ENCODE results near the gene MDH1B. TPM values are rescaled to one million over a fixed set of nuclear protein-coding genes. Genes with fewer than 3 reads are reported as not detected.

Gene MDH1B
- total RNA-seq, 2 experiments from 2014 or later, result 0.40 to 0.50 TPM

DNA sequence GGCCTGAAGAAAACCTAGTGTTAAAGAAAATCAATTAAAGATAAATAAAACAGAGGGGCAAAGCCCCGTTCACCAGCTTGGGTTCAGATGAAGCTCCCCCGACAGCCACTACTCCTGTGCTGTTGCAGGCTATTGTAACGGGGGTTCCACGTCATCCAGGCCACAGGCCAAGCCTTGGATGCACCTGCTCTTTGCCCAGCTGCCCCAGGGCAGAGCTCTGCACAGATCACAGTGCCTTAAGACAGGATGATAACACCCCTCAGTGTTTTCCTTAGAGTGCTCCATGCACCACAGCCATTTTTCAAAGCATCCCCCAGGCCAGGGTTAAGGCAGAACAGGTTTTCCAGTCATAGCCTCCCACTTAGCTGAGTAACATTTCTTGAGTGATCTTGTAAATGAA, 32.2 kb upstream of the MDH1B start:
- no peaks in the 10 kb centered on the region for H3K27me3 Mint-ChIP-seq
- H3K36me3 Mint-ChIP-seq (ENCODE audit: low read depth), result peaks cover 6% of the 10 kb centered on the region
- H3K4me3 Mint-ChIP-seq, result no peak overlapping the region
- no peaks in the 10 kb centered on the region for H3K9me3 Mint-ChIP-seq
- DNase-seq, result no peak
- ChIA-PET POLR2A (interaction anchor here (0.6 kb wide), 1 partner anchor 28 kb away, joined by 3 read pairs; no protein-coding TSS in a partner anchor), CTCF (interaction anchor here (1.3 kb wide), 1 partner anchor 680 kb away, joined by 3 read pairs; no protein-coding TSS in a partner anchor)
- H3K27ac Mint-ChIP-seq, result peak overlapping the region; percentile 47
- H3K4me1 Mint-ChIP-seq, result peaks cover 33% of the 10 kb centered on the region

DNA sequence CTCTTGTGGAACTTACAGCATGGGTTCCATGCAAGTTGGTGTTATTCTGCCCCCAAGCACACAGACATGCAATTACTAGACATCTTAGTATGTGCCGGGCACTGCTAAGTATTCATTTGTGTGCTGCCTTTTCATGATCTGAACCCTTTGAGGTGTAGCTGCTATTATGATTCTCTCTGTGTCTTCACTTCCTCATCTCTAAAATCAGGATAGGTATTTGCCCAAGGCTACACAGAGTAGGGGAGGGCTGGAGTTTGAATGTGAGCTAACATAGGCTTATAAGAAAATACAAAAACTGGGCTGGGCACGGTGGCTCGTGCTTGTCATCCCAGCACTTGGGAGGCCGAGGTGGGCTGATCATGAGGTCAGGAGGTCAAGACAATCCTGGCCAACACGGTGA, 27.5 kb upstream of the MDH1B start:
- peaks cover 34% of the 10 kb centered on the region for H3K36me3 Mint-ChIP-seq (ENCODE audit: low read depth)
- H3K4me1 Mint-ChIP-seq, result peaks cover 6% of the 10 kb centered on the region
- no peak for DNase-seq
- H3K27ac Mint-ChIP-seq, result no peak overlapping the region
- H3K4me3 Mint-ChIP-seq, result no peak overlapping the region
- H3K9me3 Mint-ChIP-seq, result no peaks in the 10 kb centered on the region
- H3K27me3 Mint-ChIP-seq, result no peaks in the 10 kb centered on the region
- ChIA-PET POLR2A (no interaction called here), CTCF (interaction anchor here (1.0 to 1.5 kb wide), 2 partner anchors 11 to 12 kb away, joined by 4 to 7 read pairs; no protein-coding TSS in a partner anchor)

DNA sequence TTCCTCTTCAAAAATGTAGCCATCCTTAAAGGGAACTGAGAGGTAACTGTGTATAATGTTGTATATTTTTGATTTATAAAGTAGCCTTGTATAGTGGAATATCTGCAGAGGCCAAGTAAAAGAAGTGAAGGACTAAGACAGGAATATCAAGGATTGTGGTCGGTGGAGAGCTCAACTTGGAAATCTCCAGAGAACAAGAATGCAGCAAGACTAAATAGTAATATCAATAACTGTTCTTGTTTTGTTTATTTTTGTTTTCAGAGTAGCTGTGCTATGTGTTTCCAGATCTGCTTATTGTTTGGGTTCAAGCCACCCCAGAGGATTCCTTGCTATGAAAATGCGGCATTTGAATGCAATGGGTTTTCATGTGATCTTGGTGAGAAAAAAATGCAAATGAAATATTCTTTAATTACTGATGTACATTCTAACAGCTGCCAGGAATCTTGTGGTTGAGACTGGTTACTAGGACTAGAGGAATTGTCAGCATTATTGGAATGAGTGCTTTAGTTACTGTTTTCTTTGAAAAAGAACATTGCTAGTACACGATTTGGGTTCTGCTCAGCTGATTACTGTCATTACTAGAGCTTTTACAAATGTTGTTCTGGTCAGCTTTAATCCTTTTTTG, 25.3 kb upstream of the MDH1B start:
- H3K9me3 Mint-ChIP-seq, result no peaks in the 10 kb centered on the region
- H3K36me3 Mint-ChIP-seq (ENCODE audit: low read depth), result peaks cover 36% of the 10 kb centered on the region
- H3K4me1 Mint-ChIP-seq, result no peaks in the 10 kb centered on the region
- no peak overlapping the region for H3K4me3 Mint-ChIP-seq
- H3K27ac Mint-ChIP-seq, result no peak overlapping the region
- no peak for DNase-seq
- CTCF ChIA-PET, result interaction anchor here (0.5 to 1.3 kb wide), 5 partner anchors 10 to 42 kb away, joined by 3 to 4 read pairs (median 3); no protein-coding TSS in a partner anchor
- POLR2A ChIA-PET, result no interaction called here
- H3K27me3 Mint-ChIP-seq, result no peaks in the 10 kb centered on the region

DNA sequence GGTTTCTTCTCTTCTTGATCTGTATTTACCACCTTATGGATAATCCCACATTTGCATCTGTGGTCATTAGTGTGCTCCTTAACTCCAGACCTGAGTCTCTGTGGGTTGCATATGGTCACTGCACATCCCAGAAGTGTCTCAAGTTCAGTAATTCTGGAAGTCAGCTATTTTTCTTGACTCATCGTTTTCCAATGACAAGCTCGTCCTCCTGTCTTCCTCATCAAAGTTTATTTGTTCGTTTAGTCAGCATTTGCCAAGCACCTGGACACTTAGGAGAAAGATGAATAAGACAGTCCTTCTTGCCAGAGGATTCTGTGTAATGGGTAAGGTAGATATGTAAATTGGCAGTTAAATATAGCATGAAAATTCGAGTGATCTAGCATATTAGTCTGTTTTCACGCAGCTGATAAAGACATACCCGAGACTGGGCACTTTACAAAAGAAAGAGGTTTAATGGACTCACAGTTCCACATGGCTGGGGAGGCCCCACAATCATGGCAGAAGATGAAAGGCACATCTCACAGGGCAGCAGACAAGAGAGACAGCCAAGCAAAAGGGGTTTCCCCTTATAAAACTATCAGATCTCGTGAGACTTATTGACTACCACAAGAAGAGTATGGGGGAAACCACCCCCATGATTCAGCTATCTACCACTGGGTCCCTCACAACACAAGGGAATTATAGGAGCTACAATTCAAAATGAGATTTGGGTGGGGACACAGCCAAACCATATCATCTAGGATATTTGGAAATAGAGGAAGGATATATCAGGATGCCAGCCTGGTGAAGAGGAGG, 19.6 kb upstream of the MDH1B start:
- Mint-ChIP-seq H3K4me3 (no peak overlapping the region), H3K27me3 (no peaks in the 10 kb centered on the region), H3K4me1 (peaks cover 1% of the 10 kb centered on the region), H3K27ac (no peak overlapping the region), H3K9me3 (peaks cover 8% of the 10 kb centered on the region), H3K36me3 (ENCODE audit: low read depth) (peaks cover 55% of the 10 kb centered on the region)
- DNase-seq, result no peak
- POLR2A ChIA-PET, result interaction anchor here (0.6 kb wide), 1 partner anchor 9 kb away, joined by 3 read pairs; no protein-coding TSS in a partner anchor
- CTCF ChIA-PET, result no interaction called here

DNA sequence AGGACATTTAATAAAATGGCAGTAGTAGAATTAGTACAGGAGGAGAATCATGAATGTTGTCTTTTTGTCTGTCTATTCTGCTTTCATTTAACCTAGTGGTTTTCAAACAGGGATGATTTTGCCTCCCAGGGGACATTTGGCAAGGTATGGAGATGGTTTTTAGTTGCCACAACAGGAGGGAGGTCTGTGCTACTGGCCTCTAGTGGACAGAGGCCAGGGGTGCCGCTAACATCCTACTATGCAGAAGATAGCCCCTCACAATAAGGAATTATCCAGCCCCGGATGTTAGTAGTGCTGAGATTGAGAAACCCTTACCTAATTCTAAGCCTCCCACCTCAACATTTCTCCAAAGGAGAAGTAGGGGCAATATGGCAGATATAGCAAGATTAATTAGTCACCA, 18.6 kb upstream of the MDH1B start:
- POLR2A ChIA-PET, result no interaction called here
- H3K4me1 Mint-ChIP-seq, result peaks cover 4% of the 10 kb centered on the region
- H3K27me3 Mint-ChIP-seq, result no peaks in the 10 kb centered on the region
- H3K9me3 Mint-ChIP-seq, result peaks cover 13% of the 10 kb centered on the region
- H3K36me3 Mint-ChIP-seq (ENCODE audit: low read depth), result peaks cover 56% of the 10 kb centered on the region
- no peak overlapping the region for H3K27ac Mint-ChIP-seq
- DNase-seq, result no peak
- CTCF ChIA-PET, result no interaction called here
- H3K4me3 Mint-ChIP-seq, result no peak overlapping the region

DNA sequence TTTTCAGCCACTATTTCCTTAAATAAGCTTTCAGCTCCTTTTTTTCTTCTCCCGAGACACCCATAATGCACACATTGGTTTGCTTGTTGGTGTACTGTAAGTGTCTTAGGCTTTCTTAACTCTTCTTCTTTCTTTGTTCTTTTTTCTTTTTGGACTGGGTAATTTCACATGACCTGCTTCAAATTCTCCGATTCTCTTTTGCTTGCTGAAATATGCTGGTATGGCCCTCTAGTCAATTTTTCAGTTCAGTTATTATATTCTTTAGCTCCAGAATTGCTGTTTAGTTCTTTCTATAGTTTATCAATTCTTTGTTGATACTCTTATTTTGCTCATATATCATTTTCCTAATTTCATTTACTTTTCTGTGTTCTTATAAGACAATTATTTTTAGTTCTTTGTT, 15.5 kb upstream of the MDH1B start:
- Mint-ChIP-seq H3K36me3 (ENCODE audit: low read depth) (peaks cover 79% of the 10 kb centered on the region), H3K27me3 (no peaks in the 10 kb centered on the region), H3K4me3 (no peak overlapping the region), H3K27ac (no peak overlapping the region), H3K9me3 (peaks cover 17% of the 10 kb centered on the region), H3K4me1 (peaks cover 6% of the 10 kb centered on the region)
- no peak for DNase-seq
- ChIA-PET CTCF (interaction anchor here (0.6 to 1.2 kb wide), 9 partner anchors 12 to 340 kb away, joined by 3 to 6 read pairs (median 4); no protein-coding TSS in a partner anchor), POLR2A (no interaction called here)

DNA sequence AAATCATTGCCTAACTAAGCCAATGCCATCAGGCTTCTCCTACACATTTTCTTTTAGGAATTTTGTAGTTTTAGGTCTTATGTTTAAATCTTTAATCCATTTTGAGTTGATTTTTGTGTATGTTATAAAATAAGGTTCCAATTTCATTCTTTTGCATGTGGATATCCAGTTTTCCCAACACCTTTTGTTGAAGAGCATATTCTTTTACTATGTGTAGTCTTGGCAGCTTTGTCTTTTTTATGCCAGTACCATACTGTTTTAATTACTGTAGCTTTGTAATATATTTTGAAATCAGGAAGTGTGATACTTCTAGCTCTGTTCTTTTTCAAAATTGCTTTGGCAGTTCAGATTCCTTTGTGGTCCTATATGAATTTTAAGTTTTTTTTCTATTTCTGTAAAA, 11.3 kb upstream of the MDH1B start:
- ChIA-PET CTCF (interaction anchor here (0.7 kb wide), 1 partner anchor 293 kb away, joined by 3 read pairs; no protein-coding TSS in a partner anchor), POLR2A (no interaction called here)
- H3K4me1 Mint-ChIP-seq, result peaks cover 8% of the 10 kb centered on the region
- DNase-seq, result no peak
- no peak overlapping the region for H3K4me3 Mint-ChIP-seq
- H3K36me3 Mint-ChIP-seq (ENCODE audit: low read depth), result peaks cover 80% of the 10 kb centered on the region
- H3K27me3 Mint-ChIP-seq, result no peaks in the 10 kb centered on the region
- H3K27ac Mint-ChIP-seq, result no peak overlapping the region
- H3K9me3 Mint-ChIP-seq, result peaks cover 17% of the 10 kb centered on the region

DNA sequence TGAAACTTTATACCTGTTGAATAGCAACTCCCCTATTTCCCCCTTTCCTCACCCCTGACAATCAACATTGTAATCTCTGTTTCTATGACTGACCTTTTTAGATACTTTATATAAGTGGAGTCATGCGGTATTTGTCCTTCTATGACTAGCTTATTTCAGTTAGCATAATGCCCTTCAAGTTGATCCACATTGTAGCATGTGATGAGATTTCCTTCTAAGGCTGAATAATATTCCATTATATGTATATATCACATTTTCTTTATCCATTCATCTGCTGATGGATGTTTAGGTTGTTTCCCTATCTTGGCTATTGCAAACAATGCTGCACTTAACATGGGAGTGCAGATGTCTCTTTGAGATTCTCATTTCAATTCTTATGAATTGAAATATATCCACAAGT, 9.7 kb upstream of the MDH1B start:
- ChIA-PET POLR2A (no interaction called here), CTCF (no interaction called here)
- DNase-seq, result no peak
- H3K4me3 Mint-ChIP-seq, result no peak overlapping the region
- peaks cover 10% of the 10 kb centered on the region for H3K9me3 Mint-ChIP-seq
- H3K4me1 Mint-ChIP-seq, result peaks cover 8% of the 10 kb centered on the region
- peaks cover 79% of the 10 kb centered on the region for H3K36me3 Mint-ChIP-seq (ENCODE audit: low read depth)
- no peaks in the 10 kb centered on the region for H3K27me3 Mint-ChIP-seq
- H3K27ac Mint-ChIP-seq, result no peak overlapping the region

DNA sequence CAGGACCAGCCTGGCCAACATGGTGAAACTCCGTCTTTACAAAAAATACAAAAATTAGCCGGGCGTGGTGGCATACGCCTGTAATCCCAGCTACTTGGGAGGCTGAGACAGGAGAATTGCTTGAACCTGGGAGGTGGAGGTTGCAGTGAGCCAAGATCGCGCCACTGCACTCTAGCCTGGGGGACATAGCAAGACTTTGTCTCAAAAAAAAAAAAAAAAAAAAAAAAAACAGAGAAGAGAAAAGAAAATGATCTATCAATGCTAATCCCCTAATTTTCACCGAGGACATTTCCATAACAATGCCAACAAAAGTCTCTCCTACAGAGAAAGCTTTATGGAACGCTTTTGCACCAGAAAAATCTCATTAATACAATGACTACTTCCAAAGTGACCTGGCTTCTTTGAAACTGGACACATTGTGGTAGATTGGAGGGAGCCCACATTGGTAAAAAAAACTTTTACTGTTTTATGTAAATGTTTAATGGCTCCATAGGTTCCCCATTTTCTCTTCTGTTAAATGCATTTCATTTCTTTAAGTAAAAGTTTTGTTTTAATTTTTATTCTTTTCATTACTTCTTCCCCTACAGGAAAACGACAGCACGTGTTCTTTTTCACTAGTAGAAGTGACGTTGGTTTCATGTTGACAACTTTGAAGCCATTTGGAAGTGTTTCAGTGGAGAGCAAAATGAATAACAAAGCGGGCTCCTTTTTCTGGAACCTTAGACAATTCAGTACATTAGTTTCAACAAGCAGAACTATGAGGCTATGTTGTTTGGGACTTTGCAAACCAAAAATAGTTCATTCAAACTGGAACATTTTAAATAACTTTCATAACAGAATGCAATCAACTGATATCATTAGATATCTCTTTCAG, 1.2 kb upstream of the MDH1B start:
- POLR2A ChIA-PET, result no interaction called here

DNA sequence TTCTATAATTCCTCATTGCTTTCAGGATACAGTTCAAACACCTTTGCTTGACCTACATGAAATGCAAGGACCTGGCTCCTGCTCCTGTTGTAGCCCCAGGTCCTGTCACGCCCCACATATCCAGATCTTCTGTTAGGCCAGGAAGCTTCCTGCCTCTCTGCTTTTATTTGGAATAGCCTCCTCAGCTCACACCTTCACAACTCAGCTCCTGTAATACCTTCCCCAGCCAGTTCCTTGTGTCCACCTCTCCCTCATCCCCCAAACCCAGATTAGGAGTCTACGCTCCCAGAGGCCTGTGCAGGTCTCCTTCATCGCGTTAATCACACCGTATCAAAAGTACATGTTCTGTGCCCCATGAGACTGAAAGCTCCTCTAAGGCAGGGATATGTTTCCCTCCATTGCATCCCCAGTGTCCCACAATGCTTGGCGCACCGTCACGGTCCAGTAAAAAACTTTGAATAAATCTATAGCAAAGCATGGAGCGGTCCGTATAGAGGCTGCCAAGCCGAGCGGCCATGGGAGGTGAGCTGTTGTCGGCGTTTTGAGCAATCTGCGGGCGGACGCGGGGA, 371 bp downstream of the MDH1B start:
- peak overlapping the region; percentile 98 for H3K27ac Mint-ChIP-seq
- no peaks in the 10 kb centered on the region for H3K27me3 Mint-ChIP-seq
- no peak for DNase-seq
- H3K9me3 Mint-ChIP-seq, result no peaks in the 10 kb centered on the region
- ChIA-PET CTCF (interaction anchor here (0.6 to 1.5 kb wide), 6 partner anchors 9 to 861 kb away, joined by 3 to 4 read pairs (median 3); partner anchors contain the start of gene METTL21A), POLR2A (no interaction called here)
- H3K4me1 Mint-ChIP-seq, result peaks cover 33% of the 10 kb centered on the region
- H3K4me3 Mint-ChIP-seq, result peak overlapping the region; percentile 91
- H3K36me3 Mint-ChIP-seq (ENCODE audit: low read depth), result peaks cover 17% of the 10 kb centered on the region

More for the DNA sequence above, 1.2 kb upstream of the MDH1B start:
- H3K27ac Mint-ChIP-seq, result peak overlapping the region; percentile 98
- peaks cover 33% of the 10 kb centered on the region for H3K4me1 Mint-ChIP-seq
- peak overlapping the region; percentile 91 for H3K4me3 Mint-ChIP-seq
- H3K27me3 Mint-ChIP-seq, result no peaks in the 10 kb centered on the region
- H3K36me3 Mint-ChIP-seq (ENCODE audit: low read depth), result peaks cover 28% of the 10 kb centered on the region
- DNase-seq, result no peak
- CTCF ChIA-PET, result interaction anchor here (0.6 kb wide), 1 partner anchor 609 kb away, joined by 3 read pairs; no protein-coding TSS in a partner anchor
- no peaks in the 10 kb centered on the region for H3K9me3 Mint-ChIP-seq

DNA sequence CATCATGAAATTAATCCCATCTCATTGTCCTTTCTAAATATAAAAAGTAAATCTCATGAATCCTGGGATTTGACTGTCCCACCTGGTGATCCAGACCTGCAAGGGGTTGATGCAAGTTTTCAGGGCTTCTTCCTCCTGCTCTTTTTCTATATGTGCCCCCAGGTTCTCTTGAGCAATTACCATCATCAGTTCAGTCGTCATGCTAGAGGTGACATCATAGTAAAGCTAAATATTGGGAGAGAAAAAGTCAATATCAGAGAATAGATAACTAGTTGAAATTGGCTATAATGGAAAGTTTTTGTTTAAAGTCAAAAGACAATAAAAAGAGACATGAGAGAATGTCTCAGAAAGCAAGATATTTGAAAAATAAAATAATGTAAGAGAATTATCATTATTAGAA, 8.3 kb downstream of the MDH1B start:
- no peaks in the 10 kb centered on the region for H3K4me1 Mint-ChIP-seq
- no peak for DNase-seq
- H3K36me3 Mint-ChIP-seq (ENCODE audit: low read depth), result no peaks in the 10 kb centered on the region
- ChIA-PET POLR2A (no interaction called here), CTCF (no interaction called here)
- no peak overlapping the region for H3K27ac Mint-ChIP-seq
- H3K9me3 Mint-ChIP-seq, result no peaks in the 10 kb centered on the region
- no peak overlapping the region for H3K4me3 Mint-ChIP-seq
- H3K27me3 Mint-ChIP-seq, result peaks cover 25% of the 10 kb centered on the region

DNA sequence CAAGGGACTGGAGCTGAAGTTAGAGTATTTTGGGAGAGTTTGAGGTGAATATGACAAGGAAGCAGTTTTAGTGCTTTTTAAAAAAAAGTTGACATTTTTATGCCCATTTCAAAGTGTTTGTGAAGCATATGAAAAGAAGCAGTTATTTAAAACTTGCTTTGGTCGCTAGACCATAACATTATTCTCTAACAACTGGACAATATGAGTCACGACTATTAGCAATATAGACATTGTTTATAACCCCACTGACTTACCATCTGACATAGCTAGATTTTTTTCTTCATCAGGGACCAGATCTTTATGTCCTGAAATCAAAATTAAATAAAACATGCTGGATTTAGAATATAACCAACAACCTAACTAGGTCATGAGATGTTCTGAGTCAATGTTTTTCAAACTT, 24.3 kb downstream of the MDH1B start:
- Mint-ChIP-seq H3K4me3 (no peak overlapping the region), H3K27ac (no peak overlapping the region), H3K9me3 (no peaks in the 10 kb centered on the region), H3K27me3 (peaks cover 2% of the 10 kb centered on the region), H3K36me3 (ENCODE audit: low read depth) (no peaks in the 10 kb centered on the region), H3K4me1 (no peaks in the 10 kb centered on the region)
- CTCF ChIA-PET, result no interaction called here
- POLR2A ChIA-PET, result no interaction called here
- DNase-seq, result no peak

Data from activated CD4-positive, alpha-beta T cell treated with anti-CD3 and anti-CD28 coated beads, Interleukin-2, amount 10 ng/mL, durations not matched to agents 7 days and 5 days (primary cell).